PC-3 (cell line): Measurements from ENCODE around the gene TCF12. TPM values are rescaled to one million over a fixed set of nuclear protein-coding genes. Genes with fewer than 3 reads are reported as not detected.

ENCODE experiments used
- ATAC-seq: fragments of 200-7000 bp; cut with Tn5 transposase; 2 replicates; pipeline ENCODE4 v1.9.1; 2020; ENCODE audit warnings: mild to moderate bottlenecking, moderate library complexity
- BruUV-seq: library from RNA; stranded (reverse); fragments of 400-500 nt; replicated peaks from 2 replicates; lab custom pipeline; 2021; lab: Mats Ljungman, UMichigan
- CTCF ChIA-PET: fragments of 300-600 bp; sonication (Branson Sonifier 250); formaldehyde crosslinking; loops from one replicate; lab custom pipeline; 2022; ENCODE audit warnings: antibody characterized with exemption; lab: Charles Lee
- POLR2A ChIA-PET: fragments of 300-600 bp; sonication (Branson Sonifier 250); formaldehyde crosslinking; loops from one replicate; lab custom pipeline; 2022; ENCODE audit warnings: antibody characterized with exemption; ENCODE audit not compliant: unreplicated experiment; lab: Charles Lee
- DNase-seq: peaks from one replicate; pipeline ENCODE4 v3.0.0-alpha.2; 2015
- H2AFZ ChIP-seq: fragments of 300-600 bp; sonication (generic); 2 replicates; pipeline ENCODE4 v1.6.0; 2016; ENCODE audit warnings: antibody characterized with exemption, low read length
- H3F3A ChIP-seq: fragments of 300-600 bp; sonication (generic); one replicate; pipeline ENCODE4 v1.6.0; 2017; ENCODE audit warnings: antibody characterized with exemption, low read length, control low read depth, mild to moderate bottlenecking; ENCODE audit not compliant: unreplicated experiment
- H3K27ac ChIP-seq: fragments of 300-600 bp; sonication (generic); 2 replicates; pipeline ENCODE4 v1.5.1; 2016; ENCODE audit warnings: mild to moderate bottlenecking, low read length
- H3K27me3 ChIP-seq: fragments of 300-600 bp; sonication (generic); 2 replicates; pipeline ENCODE4 v1.6.1; 2016; ENCODE audit warnings: low read length, mixed read lengths
- H3K36me3 ChIP-seq: fragments of 300-600 bp; sonication (generic); 2 replicates; pipeline ENCODE4 v1.6.1; 2016; ENCODE audit warnings: low read depth, mixed run types, low read length, mixed read lengths
- H3K4me1 ChIP-seq: fragments of 300-600 bp; sonication (generic); 2 replicates; pipeline ENCODE4 v1.5.1; 2016; ENCODE audit warnings: low read length; ENCODE audit not compliant: insufficient read depth
- H3K4me2 ChIP-seq: fragments of 300-600 bp; sonication (generic); 2 replicates; pipeline ENCODE4 v1.6.0; 2016; ENCODE audit warnings: low read length
- H3K4me3 ChIP-seq: fragments of 300-600 bp; sonication (generic); 2 replicates; pipeline ENCODE4 v1.5.1; 2016; ENCODE audit warnings: mild to moderate bottlenecking, low read length, mixed read lengths
- H3K79me2 ChIP-seq: fragments of 300-600 bp; sonication (generic); 2 replicates; pipeline ENCODE4 v1.6.1; 2017; ENCODE audit warnings: low read length, mixed read lengths
- H3K9ac ChIP-seq: fragments of 300-600 bp; sonication (generic); 2 replicates; pipeline ENCODE4 v1.6.0; 2016; ENCODE audit warnings: mild to moderate bottlenecking, low read length
- H3K9me2 ChIP-seq: fragments of 300-600 bp; sonication (generic); replicated peaks from 2 replicates; pipeline ENCODE4 v1.6.1; 2016; ENCODE audit warnings: mixed run types, low read length, mixed read lengths
- H3K9me3 ChIP-seq: fragments of 300-600 bp; sonication (generic); 2 replicates; pipeline ENCODE4 v1.6.1; 2016; ENCODE audit warnings: low read length, mixed read lengths
- H4K20me1 ChIP-seq: fragments of 300-600 bp; sonication (generic); 2 replicates; pipeline ENCODE4 v1.6.1; 2016; ENCODE audit warnings: low read length, mixed read lengths
- CTCF ChIP-seq: fragments of 300-600 bp; sonication (generic); conservative IDR thresholded peaks from 2 replicates; pipeline ENCODE4 v1.5.1; 2017; ENCODE audit warnings: antibody characterized with exemption, low read depth, mild to moderate bottlenecking, low read length
- EZH2 ChIP-seq: fragments of 300-600 bp; sonication (generic); IDR thresholded peaks from one replicate; pipeline ENCODE4 v1.6.1; 2017; ENCODE audit warnings: antibody characterized with exemption, mild to moderate bottlenecking, low read length; ENCODE audit not compliant: unreplicated experiment
- EZH2phosphoT487 ChIP-seq: fragments of 300-600 bp; sonication (generic); IDR thresholded peaks from 2 replicates; pipeline ENCODE4 v1.6.1; 2018; ENCODE audit warnings: mild to moderate bottlenecking, antibody characterized with exemption, low read length, borderline replicate concordance
- intact Hi-C: fragments of 100-400 bp; cut with micrococcal nuclease; formaldehyde crosslinking; loops from 2 replicates; pipeline ENCODE4 v1.9.0; 2023
- total RNA-seq: library from RNA; depleted of rRNA; stranded (reverse); fragments of >200 nt; gene quantifications from 2 replicates; pipeline ENCODE4 v1.2.3, GENCODE V29; 2014

The TCF12 gene
- total RNA-seq, 1 experiment from 2014 or later, result 103 TPM

GRCh38 chr15:57220205-57220604 is 301.8 kb downstream of the TCF12 start:
- no peaks in the 10 kb centered on the region for H4K20me1 ChIP-seq
- no peaks in the 10 kb centered on the region for H3K9me2 ChIP-seq
- peaks cover 27% of the 10 kb centered on the region for H3K4me1 ChIP-seq
- H3K79me2 ChIP-seq, result no peaks in the 10 kb centered on the region
- no peaks in the 10 kb centered on the region for H3K27me3 ChIP-seq
- POLR2A ChIA-PET, result no interaction called here
- no peak for DNase-seq
- TF ChIP-seq EZH2phosphoT487 (no peak), CTCF (no peak), EZH2 (no peak)
- H3F3A ChIP-seq, result no peaks in the 10 kb centered on the region
- no peak overlapping the region for H3K4me3 ChIP-seq
- no TSS peak for BruUV-seq
- no peaks in the 10 kb centered on the region for H3K9me3 ChIP-seq
- no peaks in the 10 kb centered on the region for H3K36me3 ChIP-seq
- intact Hi-C loops, result no loop called here
- H3K27ac ChIP-seq, result no peak overlapping the region
- H3K4me2 ChIP-seq, result no peak overlapping the region
- ATAC-seq, result no peak
- H3K9ac ChIP-seq, result no peak overlapping the region
- H2AFZ ChIP-seq, result no peak overlapping the region
- CTCF ChIA-PET, result no interaction called here

GRCh38 chr15:57221134-57221533 is 302.7 kb downstream of the TCF12 start:
- Histone ChIP-seq H3K27me3 (no peaks in the 10 kb centered on the region), H3K79me2 (no peaks in the 10 kb centered on the region), H2AFZ (no peak overlapping the region), H3F3A (no peaks in the 10 kb centered on the region), H3K9me2 (no peaks in the 10 kb centered on the region), H3K9me3 (no peaks in the 10 kb centered on the region), H3K4me3 (no peak overlapping the region), H3K4me1 (peaks cover 17% of the 10 kb centered on the region), H3K27ac (no peak overlapping the region), H3K4me2 (no peak overlapping the region), H4K20me1 (no peaks in the 10 kb centered on the region), H3K36me3 (no peaks in the 10 kb centered on the region), H3K9ac (no peak overlapping the region)
- ATAC-seq (no peak), DNase-seq (no peak)
- POLR2A ChIA-PET, result no interaction called here
- CTCF ChIA-PET, result no interaction called here
- intact Hi-C loops, result no loop called here
- no TSS peak for BruUV-seq
- TF ChIP-seq EZH2phosphoT487, result no peak
- TF ChIP-seq EZH2, result no peak
- no peak for TF ChIP-seq CTCF

GRCh38 chr15:57223345-57223744 is 304.9 kb downstream of the TCF12 start:
- peaks cover 7% of the 10 kb centered on the region for H3K4me1 ChIP-seq
- TF ChIP-seq EZH2, result no peak
- no peak for TF ChIP-seq CTCF
- TF ChIP-seq EZH2phosphoT487, result no peak
- no peaks in the 10 kb centered on the region for H4K20me1 ChIP-seq
- no peak overlapping the region for H3K4me3 ChIP-seq
- H3K4me2 ChIP-seq, result no peak overlapping the region
- H3K27ac ChIP-seq, result no peak overlapping the region
- ChIA-PET CTCF (no interaction called here), POLR2A (no interaction called here)
- no peaks in the 10 kb centered on the region for H3K79me2 ChIP-seq
- ATAC-seq, result no peak
- DNase-seq, result no peak
- intact Hi-C loops, result no loop called here
- H3K27me3 ChIP-seq, result no peaks in the 10 kb centered on the region
- H2AFZ ChIP-seq, result no peak overlapping the region
- H3K9ac ChIP-seq, result no peak overlapping the region
- H3K9me2 ChIP-seq, result no peaks in the 10 kb centered on the region
- no TSS peak for BruUV-seq
- no peaks in the 10 kb centered on the region for H3K9me3 ChIP-seq
- H3K36me3 ChIP-seq, result no peaks in the 10 kb centered on the region
- no peaks in the 10 kb centered on the region for H3F3A ChIP-seq
